Measurements from ENCODE around the gene COQ4. TPM values are rescaled to one million over a fixed set of nuclear protein-coding genes. Genes with fewer than 3 reads are reported as not detected.

COQ4 gene
- total RNA-seq, 1 experiment from 2014 or later = 58.9 TPM

DNA sequence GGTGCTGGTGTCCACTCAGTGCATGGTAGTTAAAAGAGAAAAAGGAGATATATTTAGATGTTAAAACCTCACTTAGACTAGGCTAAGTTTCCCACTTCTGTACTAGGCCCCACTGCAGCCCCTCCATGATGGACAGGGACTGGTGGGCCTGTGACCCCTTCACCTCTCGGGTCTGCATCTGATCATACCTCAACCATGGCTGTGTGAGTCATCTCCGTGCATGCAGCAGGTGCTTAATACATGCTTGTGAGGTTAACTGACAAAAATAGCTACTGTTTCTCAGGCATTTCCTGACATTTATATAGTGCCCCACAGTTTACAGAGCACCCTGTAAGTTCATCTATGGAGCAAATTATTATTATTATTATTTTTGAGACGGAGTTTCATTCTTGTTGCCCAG lies 40.1 kb downstream of the COQ4 start:
- H3K4me1 Mint-ChIP-seq (ENCODE audit: insufficient read depth, unreplicated experiment) = peaks cover 6% of the 10 kb centered on the region
- H3K36me3 Mint-ChIP-seq (ENCODE audit: insufficient read depth, unreplicated experiment) = no peaks in the 10 kb centered on the region
- ChIA-PET CTCF (interaction anchor here (0.6 to 3.8 kb wide), 31 partner anchors 8 to 369 kb away, joined by 3 to 23 read pairs (median 4); partner anchors contain the start of gene URM1), POLR2A (interaction anchor here (0.7 to 3.1 kb wide), 12 partner anchors 9 to 273 kb away, joined by 3 to 41 read pairs (median 4); partner anchors contain the start of genes GLE1 and URM1)
- no peak overlapping the region for H3K4me3 Mint-ChIP-seq (ENCODE audit: unreplicated experiment)
- no peak overlapping the region for H3K27ac Mint-ChIP-seq (ENCODE audit: low read depth, unreplicated experiment)
- H3K27me3 Mint-ChIP-seq (ENCODE audit: insufficient read depth, unreplicated experiment) = no peaks in the 10 kb centered on the region
- TF ChIP-seq, protein P1, sequence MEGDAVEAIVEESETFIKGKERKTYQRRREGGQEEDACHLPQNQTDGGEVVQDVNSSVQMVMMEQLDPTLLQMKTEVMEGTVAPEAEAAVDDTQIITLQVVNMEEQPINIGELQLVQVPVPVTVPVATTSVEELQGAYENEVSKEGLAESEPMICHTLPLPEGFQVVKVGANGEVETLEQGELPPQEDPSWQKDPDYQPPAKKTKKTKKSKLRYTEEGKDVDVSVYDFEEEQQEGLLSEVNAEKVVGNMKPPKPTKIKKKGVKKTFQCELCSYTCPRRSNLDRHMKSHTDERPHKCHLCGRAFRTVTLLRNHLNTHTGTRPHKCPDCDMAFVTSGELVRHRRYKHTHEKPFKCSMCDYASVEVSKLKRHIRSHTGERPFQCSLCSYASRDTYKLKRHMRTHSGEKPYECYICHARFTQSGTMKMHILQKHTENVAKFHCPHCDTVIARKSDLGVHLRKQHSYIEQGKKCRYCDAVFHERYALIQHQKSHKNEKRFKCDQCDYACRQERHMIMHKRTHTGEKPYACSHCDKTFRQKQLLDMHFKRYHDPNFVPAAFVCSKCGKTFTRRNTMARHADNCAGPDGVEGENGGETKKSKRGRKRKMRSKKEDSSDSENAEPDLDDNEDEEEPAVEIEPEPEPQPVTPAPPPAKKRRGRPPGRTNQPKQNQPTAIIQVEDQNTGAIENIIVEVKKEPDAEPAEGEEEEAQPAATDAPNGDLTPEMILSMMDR (IDR thresholded peaks at IDR 0.05; ENCODE audit: unreplicated experiment) = no peak
- BruUV-seq (replicated peaks) = no TSS peak
- H3K9me3 Mint-ChIP-seq (ENCODE audit: unreplicated experiment) = no peaks in the 10 kb centered on the region
- no peak for DNase-seq (ENCODE audit: unreplicated experiment)
- intact Hi-C loops (cut with micrococcal nuclease) = loop anchor here (1.0 to 10.0 kb wide), 4 partner anchors 52 to 274 kb away; partner anchors contain the start of gene GLE1

DNA sequence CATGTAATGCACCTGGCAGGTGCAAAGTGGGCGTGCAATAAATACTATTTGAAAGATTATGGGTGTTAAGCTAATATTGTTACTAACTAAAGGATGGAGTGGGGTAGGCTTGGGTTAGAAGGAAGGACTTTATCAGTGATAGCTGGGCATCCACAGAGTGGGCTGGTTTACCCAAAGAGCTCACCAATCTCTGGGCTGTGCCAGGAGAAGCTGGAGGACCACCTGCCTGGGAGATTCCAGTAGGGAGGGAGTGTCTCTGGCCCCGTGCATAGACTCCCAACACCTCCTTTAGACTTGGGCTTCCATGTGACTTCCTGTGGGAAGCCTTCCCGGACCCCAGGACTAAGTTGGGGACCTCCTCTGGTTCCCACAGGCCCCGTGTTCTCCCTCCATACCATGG lies 42.9 kb downstream of the COQ4 start:
- H3K4me3 Mint-ChIP-seq (ENCODE audit: unreplicated experiment) = no peak overlapping the region
- BruUV-seq (replicated peaks) = no TSS peak

DNA sequence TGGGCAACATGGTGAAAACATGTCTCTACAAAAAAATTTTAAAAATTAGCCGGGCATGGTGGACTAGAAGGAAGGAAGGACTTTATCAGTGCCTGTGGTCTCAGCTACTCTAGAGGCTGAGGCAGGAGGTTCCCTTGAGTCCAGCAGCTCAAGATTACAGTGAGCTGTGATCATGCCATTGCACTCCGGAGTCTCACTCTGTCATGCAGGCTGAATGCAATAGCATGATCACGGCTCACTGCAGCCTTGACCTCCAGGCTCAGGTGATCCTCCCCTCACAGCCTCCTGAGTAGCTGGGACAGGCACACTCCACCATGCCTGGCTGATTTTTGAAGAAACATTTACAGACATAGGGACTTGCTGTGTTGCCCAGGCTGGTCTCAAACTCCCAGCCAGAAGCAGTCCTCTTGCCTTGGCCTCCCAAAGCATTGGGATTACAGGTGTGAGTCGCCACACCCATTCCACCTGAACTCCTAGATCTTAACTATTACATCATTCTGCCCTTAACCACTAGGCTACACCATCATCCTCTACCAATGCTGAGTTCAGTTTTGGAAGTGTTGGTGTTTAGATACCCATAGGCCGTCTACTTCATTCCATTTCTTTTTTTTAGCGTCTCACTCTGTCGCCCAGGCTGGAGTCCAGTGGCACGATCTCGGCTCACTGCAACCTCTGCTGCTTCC lies 46.5 kb downstream of the COQ4 start:
- Mint-ChIP-seq H3K4me3 (ENCODE audit: unreplicated experiment) (no peak overlapping the region), H3K9me3 (ENCODE audit: unreplicated experiment) (no peaks in the 10 kb centered on the region), H3K27me3 (ENCODE audit: insufficient read depth, unreplicated experiment) (no peaks in the 10 kb centered on the region), H3K36me3 (ENCODE audit: insufficient read depth, unreplicated experiment) (peaks cover 10% of the 10 kb centered on the region), H3K4me1 (ENCODE audit: insufficient read depth, unreplicated experiment) (peaks cover 29% of the 10 kb centered on the region), H3K27ac (ENCODE audit: low read depth, unreplicated experiment) (no peak overlapping the region)
- POLR2A ChIA-PET = interaction anchor here (1.7 to 2.0 kb wide), 2 partner anchors 28 to 93 kb away, joined by 7 to 11 read pairs; partner anchors contain the start of genes GOLGA2 and SWI5
- TF ChIP-seq, protein P1 (IDR thresholded peaks at IDR 0.05; ENCODE audit: unreplicated experiment) = no peak
- CTCF ChIA-PET = interaction anchor here (0.6 to 1.6 kb wide), 3 partner anchors 28 to 149 kb away, joined by 3 to 6 read pairs (median 3); no protein-coding TSS in a partner anchor
- DNase-seq (ENCODE audit: unreplicated experiment) = no peak
- intact Hi-C loops (cut with micrococcal nuclease) = loop anchor here (10.0 kb wide), 1 partner anchor 46 kb away; no protein-coding TSS in a partner anchor
- BruUV-seq (replicated peaks) = no TSS peak

More for the DNA sequence above, 42.9 kb downstream of the COQ4 start:
- CTCF ChIA-PET = interaction anchor here (0.7 to 1.5 kb wide), 2 partner anchors 19 to 47 kb away, joined by 3 read pairs; no protein-coding TSS in a partner anchor
- no peaks in the 10 kb centered on the region for H3K9me3 Mint-ChIP-seq (ENCODE audit: unreplicated experiment)
- no peak for DNase-seq (ENCODE audit: unreplicated experiment)
- TF ChIP-seq, protein P1 (IDR thresholded peaks at IDR 0.05; ENCODE audit: unreplicated experiment) = no peak
- H3K4me1 Mint-ChIP-seq (ENCODE audit: insufficient read depth, unreplicated experiment) = peaks cover 12% of the 10 kb centered on the region
- H3K27ac Mint-ChIP-seq (ENCODE audit: low read depth, unreplicated experiment) = no peak overlapping the region
- POLR2A ChIA-PET = no interaction called here
- H3K36me3 Mint-ChIP-seq (ENCODE audit: insufficient read depth, unreplicated experiment) = peaks cover under 1% of the 10 kb centered on the region
- intact Hi-C loops (cut with micrococcal nuclease) = loop anchor here (10.0 kb wide), 1 partner anchor 49 kb away; no protein-coding TSS in a partner anchor
- no peaks in the 10 kb centered on the region for H3K27me3 Mint-ChIP-seq (ENCODE audit: insufficient read depth, unreplicated experiment)

DNA sequence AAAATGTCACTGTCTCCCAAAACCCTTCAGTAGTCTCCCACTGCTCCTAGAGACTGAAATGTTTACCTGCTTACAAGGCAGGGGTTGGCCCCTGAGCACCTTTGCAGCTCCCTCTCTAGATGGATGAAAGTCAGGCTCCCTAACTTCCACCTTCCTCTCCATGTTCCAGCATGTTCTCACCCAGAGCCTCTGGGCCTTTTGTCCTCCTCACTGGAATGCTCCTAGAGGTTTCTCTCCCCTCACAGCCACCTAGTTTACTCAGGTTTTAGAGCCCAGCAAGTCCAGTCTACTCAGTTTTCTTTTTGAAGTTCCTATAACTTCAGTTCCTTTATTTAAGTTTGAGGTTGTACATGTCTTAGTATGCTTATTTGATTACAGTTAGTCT lies 47.7 kb downstream of the COQ4 start:
- no TSS peak for BruUV-seq (replicated peaks)

More for the DNA sequence above, 47.7 kb downstream of the COQ4 start:
- CTCF ChIA-PET = interaction anchor here (1.2 to 2.9 kb wide), 3 partner anchors 9 to 50 kb away, joined by 3 to 23 read pairs (median 3); partner anchors contain the start of gene CERCAM
- POLR2A ChIA-PET = interaction anchor here (0.7 to 3.5 kb wide), 22 partner anchors 9 to 711 kb away, joined by 3 to 41 read pairs (median 7); partner anchors contain the start of genes DOLPP1, ENDOG, GOLGA2 and SET
- Mint-ChIP-seq H3K4me1 (ENCODE audit: insufficient read depth, unreplicated experiment) (peaks cover 29% of the 10 kb centered on the region), H3K4me3 (ENCODE audit: unreplicated experiment) (peak overlapping the region; percentile 84), H3K9me3 (ENCODE audit: unreplicated experiment) (no peaks in the 10 kb centered on the region), H3K27ac (ENCODE audit: low read depth, unreplicated experiment) (peak overlapping the region; percentile 84), H3K27me3 (ENCODE audit: insufficient read depth, unreplicated experiment) (no peaks in the 10 kb centered on the region), H3K36me3 (ENCODE audit: insufficient read depth, unreplicated experiment) (peaks cover 10% of the 10 kb centered on the region)
- intact Hi-C loops (cut with micrococcal nuclease) = no loop called here
- TF ChIP-seq, protein P1 (IDR thresholded peaks at IDR 0.05; ENCODE audit: unreplicated experiment) = no peak
- DNase-seq (ENCODE audit: unreplicated experiment) = no peak
